ENCODE measurements around the gene WWP2. TPM values are rescaled to one million over a fixed set of nuclear protein-coding genes. Genes with fewer than 3 reads are reported as not detected.

Gene WWP2
- total RNA-seq, 1 donor from 2014 or later: 26.8 TPM

GRCh38 chr16:69880640-69881133, 118.6 kb downstream of the WWP2 start:
- no peak overlapping the region for H3K4me2 ChIP-seq
- H2AFZ ChIP-seq (replicated peaks): no peak overlapping the region
- Mint-ChIP-seq H3K27me3 (ENCODE audit: insufficient read depth, low read depth) (no peaks in the 10 kb centered on the region), H3K4me3 (no peak overlapping the region), H3K4me1 (no peaks in the 10 kb centered on the region), H3K9me3 (peaks cover 20% of the 10 kb centered on the region), H3K36me3 (peaks cover 25% of the 10 kb centered on the region), H3K27ac (no peak overlapping the region)
- H3K36me3 ChIP-seq: no peaks in the 10 kb centered on the region
- no peaks in the 10 kb centered on the region for H3K27me3 ChIP-seq
- no peaks in the 10 kb centered on the region for H3K79me2 ChIP-seq (ENCODE audit: low read depth)
- H3K4me1 ChIP-seq: no peaks in the 10 kb centered on the region
- H3K4me3 ChIP-seq: no peak overlapping the region
- peaks cover 2% of the 10 kb centered on the region for H3K9me3 ChIP-seq (ENCODE audit: low read depth)
- H3K9ac ChIP-seq: no peak overlapping the region
- H3K27ac ChIP-seq: no peak overlapping the region
- H4K20me1 ChIP-seq (ENCODE audit: low read depth): no peaks in the 10 kb centered on the region
- H3F3A ChIP-seq (ENCODE audit: low read depth): no peaks in the 10 kb centered on the region
- no peak for DNase-seq (ENCODE audit: low spot score)
- TF ChIP-seq EZH2phosphoT487 (IDR thresholded peaks at IDR 0.05) (no peak), CTCF (IDR thresholded peaks at IDR 0.05) (no peak), EZH2 (IDR thresholded peaks at IDR 0.05) (no peak)

GRCh38 chr16:69881141-69881540, 119.0 kb downstream of the WWP2 start:
- Histone ChIP-seq H2AFZ (replicated peaks) (no peak overlapping the region), H3F3A (ENCODE audit: low read depth) (no peaks in the 10 kb centered on the region), H3K9ac (no peak overlapping the region), H3K4me2 (no peak overlapping the region), H4K20me1 (ENCODE audit: low read depth) (no peaks in the 10 kb centered on the region), H3K4me1 (no peaks in the 10 kb centered on the region), H3K4me3 (no peak overlapping the region), H3K79me2 (ENCODE audit: low read depth) (no peaks in the 10 kb centered on the region), H3K36me3 (no peaks in the 10 kb centered on the region), H3K9me3 (ENCODE audit: low read depth) (peaks cover 2% of the 10 kb centered on the region), H3K27ac (no peak overlapping the region), H3K27me3 (no peaks in the 10 kb centered on the region)
- Mint-ChIP-seq H3K4me1 (no peaks in the 10 kb centered on the region), H3K4me3 (no peak overlapping the region), H3K36me3 (peaks cover 23% of the 10 kb centered on the region), H3K27ac (no peak overlapping the region), H3K9me3 (peaks cover 21% of the 10 kb centered on the region), H3K27me3 (ENCODE audit: insufficient read depth, low read depth) (no peaks in the 10 kb centered on the region)
- DNase-seq (ENCODE audit: low spot score): no peak
- TF ChIP-seq EZH2 (IDR thresholded peaks at IDR 0.05): no peak
- no peak for TF ChIP-seq EZH2phosphoT487 (IDR thresholded peaks at IDR 0.05)
- TF ChIP-seq CTCF (IDR thresholded peaks at IDR 0.05): no peak

- no peak overlapping the region for H3K27ac ChIP-seq
- no peaks in the 10 kb centered on the region for H3K27me3 ChIP-seq
- TF ChIP-seq EZH2 (IDR thresholded peaks at IDR 0.05) (no peak), CTCF (IDR thresholded peaks at IDR 0.05) (no peak), EZH2phosphoT487 (IDR thresholded peaks at IDR 0.05) (no peak)
- no peaks in the 10 kb centered on the region for H3K79me2 ChIP-seq (ENCODE audit: low read depth)
- no peaks in the 10 kb centered on the region for H3K27me3 Mint-ChIP-seq (ENCODE audit: insufficient read depth, low read depth)
- H3K36me3 Mint-ChIP-seq: peaks cover 10% of the 10 kb centered on the region
- no peaks in the 10 kb centered on the region for H3K4me1 ChIP-seq
- no peak overlapping the region for H3K4me3 ChIP-seq
- no peaks in the 10 kb centered on the region for H3K36me3 ChIP-seq
- H3K9me3 Mint-ChIP-seq: peaks cover 5% of the 10 kb centered on the region
- H3K9ac ChIP-seq: no peak overlapping the region
- no peak overlapping the region for H3K27ac Mint-ChIP-seq
- H3K9me3 ChIP-seq (ENCODE audit: low read depth): no peaks in the 10 kb centered on the region
- H3K4me2 ChIP-seq: no peak overlapping the region
- H2AFZ ChIP-seq (replicated peaks): no peak overlapping the region
- no peak for DNase-seq (ENCODE audit: low spot score)
- H3K4me3 Mint-ChIP-seq: no peak overlapping the region
- H4K20me1 ChIP-seq (ENCODE audit: low read depth): no peaks in the 10 kb centered on the region
- no peaks in the 10 kb centered on the region for H3F3A ChIP-seq (ENCODE audit: low read depth)
- H3K4me1 Mint-ChIP-seq: peaks cover 4% of the 10 kb centered on the region
Measured at GRCh38 chr16:69883744-69884143, 121.6 kb downstream of the WWP2 start.
